Measurements from ENCODE around the gene SST. TPM values are rescaled to one million over a fixed set of nuclear protein-coding genes. Genes with fewer than 3 reads are reported as not detected.

SST gene
- total and polyA plus RNA-seq, 2 donors from 2014 or later = not detected

GRCh38 chr3:187695449-187695848, 25.3 kb upstream of the SST start:
- Histone ChIP-seq H3K27ac (ENCODE audit: low read depth in 2 of 2, low read length in 2 of 2) (no peak overlapping the region), H3K9me3 (ENCODE audit: control insufficient read depth in 2 of 3, insufficient read depth in 1 of 3, low read length in 3 of 3) (no peaks in the 10 kb centered on the region)
- no peak for FAIRE-seq

GRCh38 chr3:187694801-187695200, 24.6 kb upstream of the SST start:
- Histone ChIP-seq H3K9ac (ENCODE audit: low read length in 3 of 3) (no peak overlapping the region), H3K36me3 (ENCODE audit: control insufficient read depth in 2 of 3, insufficient read depth in 3 of 3, low read length in 3 of 3) (no peaks in the 10 kb centered on the region), H3K27me3 (ENCODE audit: control insufficient read depth, insufficient read depth, low read length) (no peaks in the 10 kb centered on the region), H3K27ac (ENCODE audit: low read depth in 2 of 2, low read length in 2 of 2) (no peak overlapping the region), H3K9me3 (ENCODE audit: control insufficient read depth in 2 of 3, insufficient read depth in 1 of 3, low read length in 3 of 3) (no peaks in the 10 kb centered on the region), H3K4me3 (ENCODE audit: low read length in 3 of 3) (no peak overlapping the region), H3K4me1 (ENCODE audit: control insufficient read depth in 2 of 3, insufficient read depth in 2 of 3, low read depth in 1 of 3, low read length in 3 of 3) (no peaks in the 10 kb centered on the region)
- no peak for FAIRE-seq
- no peak for TF ChIP-seq CTCF (IDR thresholded peaks at IDR 0.05; ENCODE audit: borderline replicate concordance, extremely low read depth, insufficient read depth)
- no peak for DNase-seq
- intact Hi-C loops (cut with DNase I) = no loop called here

More at GRCh38 chr3:187695449-187695848, 25.3 kb upstream of the SST start:
- Histone ChIP-seq H3K4me1 (ENCODE audit: control insufficient read depth in 2 of 3, insufficient read depth in 2 of 3, low read depth in 1 of 3, low read length in 3 of 3) (no peaks in the 10 kb centered on the region), H3K36me3 (ENCODE audit: control insufficient read depth in 2 of 3, insufficient read depth in 3 of 3, low read length in 3 of 3) (no peaks in the 10 kb centered on the region), H3K9ac (ENCODE audit: low read length in 3 of 3) (no peak overlapping the region), H3K4me3 (ENCODE audit: low read length in 3 of 3) (no peak overlapping the region), H3K27me3 (ENCODE audit: control insufficient read depth, insufficient read depth, low read length) (no peaks in the 10 kb centered on the region)
- intact Hi-C loops (cut with DNase I) = no loop called here
- TF ChIP-seq CTCF (IDR thresholded peaks at IDR 0.05; ENCODE audit: borderline replicate concordance, extremely low read depth, insufficient read depth) = no peak
- DNase-seq = no peak

DNA sequence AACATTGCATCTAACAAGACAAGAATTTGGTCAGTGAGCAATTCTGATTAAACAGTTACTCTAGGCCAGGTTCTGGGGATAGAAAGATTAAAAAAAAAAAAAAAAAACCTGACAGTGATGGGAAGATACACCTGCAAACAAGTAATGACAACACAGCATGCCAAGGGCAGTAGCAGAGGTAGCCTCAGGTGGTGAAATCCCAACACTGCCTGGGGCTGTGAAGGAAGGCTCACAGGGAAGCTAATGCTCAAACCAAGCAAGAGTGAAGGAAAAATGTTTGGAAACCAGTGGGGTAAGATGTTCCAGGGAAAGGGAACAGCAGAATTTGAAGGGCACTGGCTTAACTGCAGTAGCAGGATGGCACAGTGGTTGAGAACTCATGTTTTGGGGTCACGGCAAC, 23.2 kb upstream of the SST start:
- FAIRE-seq (no peak), DNase-seq (no peak)
- H3K9me3 ChIP-seq (ENCODE audit: control insufficient read depth in 2 of 3, insufficient read depth in 1 of 3, low read length in 3 of 3) = no peaks in the 10 kb centered on the region
- intact Hi-C loops (cut with DNase I) = no loop called here
- H3K4me3 ChIP-seq (ENCODE audit: low read length in 3 of 3) = no peak overlapping the region
- no peak for TF ChIP-seq CTCF (IDR thresholded peaks at IDR 0.05; ENCODE audit: borderline replicate concordance, extremely low read depth, insufficient read depth)
- H3K4me1 ChIP-seq (ENCODE audit: control insufficient read depth in 2 of 3, insufficient read depth in 2 of 3, low read depth in 1 of 3, low read length in 3 of 3) = no peaks in the 10 kb centered on the region
- H3K9ac ChIP-seq (ENCODE audit: low read length in 3 of 3) = no peak overlapping the region
- no peaks in the 10 kb centered on the region for H3K27me3 ChIP-seq (ENCODE audit: control insufficient read depth, insufficient read depth, low read length)
- H3K27ac ChIP-seq (ENCODE audit: low read depth in 2 of 2, low read length in 2 of 2) = no peak overlapping the region
- H3K36me3 ChIP-seq (ENCODE audit: control insufficient read depth in 2 of 3, insufficient read depth in 3 of 3, low read length in 3 of 3) = no peaks in the 10 kb centered on the region

GRCh38 chr3:187689984-187690383, 19.8 kb upstream of the SST start:
- Histone ChIP-seq H3K27ac (ENCODE audit: low read depth in 2 of 2, low read length in 2 of 2) (no peak overlapping the region), H3K9me3 (ENCODE audit: control insufficient read depth in 2 of 3, insufficient read depth in 1 of 3, low read length in 3 of 3) (peaks cover 0 to 6% (median 3%) of the 10 kb centered on the region in 3 donors), H3K27me3 (ENCODE audit: control insufficient read depth, insufficient read depth, low read length) (no peaks in the 10 kb centered on the region), H3K4me1 (ENCODE audit: control insufficient read depth in 2 of 3, insufficient read depth in 2 of 3, low read depth in 1 of 3, low read length in 3 of 3) (no peaks in the 10 kb centered on the region), H3K36me3 (ENCODE audit: control insufficient read depth in 2 of 3, insufficient read depth in 3 of 3, low read length in 3 of 3) (no peaks in the 10 kb centered on the region), H3K4me3 (ENCODE audit: low read length in 3 of 3) (no peak overlapping the region), H3K9ac (ENCODE audit: low read length in 3 of 3) (no peak overlapping the region)
- no peak for DNase-seq
- no peak for FAIRE-seq
- no peak for TF ChIP-seq CTCF (IDR thresholded peaks at IDR 0.05; ENCODE audit: borderline replicate concordance, extremely low read depth, insufficient read depth)
- intact Hi-C loops (cut with DNase I) = no loop called here

Data from kidney (tissue), 14 donors.